Progenitor cell of endocrine pancreas (in vitro differentiated cells): ENCODE results near the gene PPDPF. TPM values are rescaled to one million over a fixed set of nuclear protein-coding genes. Genes with fewer than 3 reads are reported as not detected.
A peak's percentile ranks its signal among the peaks of the same experiment; 100 is the strongest.
"Not testable (repeated sequence)": the region's sequence is repeated elsewhere in the genome, so short reads cannot be mapped to it uniquely, and the experiment has no call there.

Experiments used
- DNase-seq: peaks from one replicate; pipeline ENCODE4 v3.0.0; 2021; ENCODE audit warnings: low spot score; ENCODE audit not compliant: unreplicated experiment
- H3K27ac Mint-ChIP-seq: 2 replicates; pipeline ENCODE4 v1.8.0; 2021; ENCODE audit warnings: mild to moderate bottlenecking, moderate library complexity, mixed read lengths
- H3K27me3 Mint-ChIP-seq: 2 replicates; pipeline ENCODE4 v1.8.0; 2021; ENCODE audit warnings: mixed read lengths
- H3K36me3 Mint-ChIP-seq: 2 replicates; pipeline ENCODE4 v1.8.0; 2022; ENCODE audit warnings: mixed read lengths; ENCODE audit not compliant: insufficient read depth
- H3K4me1 Mint-ChIP-seq: 2 replicates; pipeline ENCODE4 v1.8.0; 2021; ENCODE audit warnings: low read depth, mixed read lengths
- H3K4me3 Mint-ChIP-seq: 2 replicates; pipeline ENCODE4 v1.8.0; 2021; ENCODE audit warnings: low read depth, mild to moderate bottlenecking, moderate library complexity, mixed read lengths
- H3K9me3 Mint-ChIP-seq: 2 replicates; pipeline ENCODE4 v1.8.0; 2021; ENCODE audit warnings: low read depth, mixed read lengths
- total RNA-seq: library from RNA; stranded (reverse); gene quantifications from 2 replicates; pipeline ENCODE4 v1.2.1, GENCODE V29; 2021
- TF ChIP-seq, protein P1 (sequence below): fragments of 200-600 bp; sonication (generic); IDR thresholded peaks from one replicate; pipeline ENCODE4 v1.5.0; 2021; ENCODE audit warnings: antibody characterized with exemption, mild to moderate bottlenecking; ENCODE audit not compliant: unreplicated experiment

The PPDPF gene
- total RNA-seq, 1 donor from 2014 or later = 374 TPM

DNA sequence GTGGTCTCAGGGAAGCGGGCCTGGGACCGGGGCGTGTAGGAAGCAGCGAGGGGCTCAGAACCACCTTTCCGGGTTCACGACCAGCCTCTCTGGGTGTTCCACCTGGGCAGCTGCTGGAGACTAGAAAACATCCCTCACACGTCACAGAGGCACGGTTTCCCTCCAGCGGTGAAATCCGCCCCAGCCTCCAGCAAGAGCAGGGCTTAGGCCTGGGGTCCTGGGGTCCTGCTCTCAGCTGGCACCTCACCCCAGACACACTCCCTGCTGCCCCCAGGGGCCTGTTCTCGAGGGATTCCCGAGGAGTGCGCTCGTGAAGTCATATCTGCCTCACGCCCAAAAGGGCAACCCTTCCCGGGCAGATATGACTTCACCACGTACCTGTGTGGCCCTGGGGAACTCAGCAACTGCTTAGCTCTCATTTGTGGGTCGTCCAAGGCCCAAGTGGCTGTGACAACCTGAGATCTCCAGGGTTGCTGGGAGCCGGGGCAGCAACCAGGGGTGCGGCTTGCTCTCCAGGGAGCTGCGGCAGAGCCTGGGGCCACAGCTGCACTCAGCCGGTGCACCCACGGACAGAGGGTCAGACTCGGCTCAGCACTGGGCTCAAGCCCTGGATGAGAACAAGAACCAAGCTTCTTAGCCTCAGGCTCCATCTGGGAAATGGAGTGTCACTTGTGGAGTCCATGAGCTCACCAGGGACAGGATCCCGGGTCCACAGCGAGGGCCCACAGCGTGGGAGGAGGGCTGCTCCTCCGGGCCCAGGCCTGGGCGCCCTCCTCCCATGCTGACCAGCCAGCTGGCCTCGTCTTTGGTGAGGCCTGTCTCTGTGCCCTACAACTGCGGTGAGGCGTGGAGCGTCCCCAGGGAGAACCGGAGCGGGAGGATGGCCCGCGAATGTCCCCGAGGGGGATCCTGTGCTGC, 34.1 kb downstream of the PPDPF start:
- Mint-ChIP-seq H3K36me3 (no peaks in the 10 kb centered on the region), H3K4me1 (no peaks in the 10 kb centered on the region), H3K27me3 (peaks cover 8% of the 10 kb centered on the region), H3K9me3 (no peaks in the 10 kb centered on the region), H3K4me3 (peak overlapping the region; percentile 69), H3K27ac (no peak overlapping the region)
- TF ChIP-seq, protein P1, sequence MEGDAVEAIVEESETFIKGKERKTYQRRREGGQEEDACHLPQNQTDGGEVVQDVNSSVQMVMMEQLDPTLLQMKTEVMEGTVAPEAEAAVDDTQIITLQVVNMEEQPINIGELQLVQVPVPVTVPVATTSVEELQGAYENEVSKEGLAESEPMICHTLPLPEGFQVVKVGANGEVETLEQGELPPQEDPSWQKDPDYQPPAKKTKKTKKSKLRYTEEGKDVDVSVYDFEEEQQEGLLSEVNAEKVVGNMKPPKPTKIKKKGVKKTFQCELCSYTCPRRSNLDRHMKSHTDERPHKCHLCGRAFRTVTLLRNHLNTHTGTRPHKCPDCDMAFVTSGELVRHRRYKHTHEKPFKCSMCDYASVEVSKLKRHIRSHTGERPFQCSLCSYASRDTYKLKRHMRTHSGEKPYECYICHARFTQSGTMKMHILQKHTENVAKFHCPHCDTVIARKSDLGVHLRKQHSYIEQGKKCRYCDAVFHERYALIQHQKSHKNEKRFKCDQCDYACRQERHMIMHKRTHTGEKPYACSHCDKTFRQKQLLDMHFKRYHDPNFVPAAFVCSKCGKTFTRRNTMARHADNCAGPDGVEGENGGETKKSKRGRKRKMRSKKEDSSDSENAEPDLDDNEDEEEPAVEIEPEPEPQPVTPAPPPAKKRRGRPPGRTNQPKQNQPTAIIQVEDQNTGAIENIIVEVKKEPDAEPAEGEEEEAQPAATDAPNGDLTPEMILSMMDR = no peak
- DNase-seq = no peak

DNA sequence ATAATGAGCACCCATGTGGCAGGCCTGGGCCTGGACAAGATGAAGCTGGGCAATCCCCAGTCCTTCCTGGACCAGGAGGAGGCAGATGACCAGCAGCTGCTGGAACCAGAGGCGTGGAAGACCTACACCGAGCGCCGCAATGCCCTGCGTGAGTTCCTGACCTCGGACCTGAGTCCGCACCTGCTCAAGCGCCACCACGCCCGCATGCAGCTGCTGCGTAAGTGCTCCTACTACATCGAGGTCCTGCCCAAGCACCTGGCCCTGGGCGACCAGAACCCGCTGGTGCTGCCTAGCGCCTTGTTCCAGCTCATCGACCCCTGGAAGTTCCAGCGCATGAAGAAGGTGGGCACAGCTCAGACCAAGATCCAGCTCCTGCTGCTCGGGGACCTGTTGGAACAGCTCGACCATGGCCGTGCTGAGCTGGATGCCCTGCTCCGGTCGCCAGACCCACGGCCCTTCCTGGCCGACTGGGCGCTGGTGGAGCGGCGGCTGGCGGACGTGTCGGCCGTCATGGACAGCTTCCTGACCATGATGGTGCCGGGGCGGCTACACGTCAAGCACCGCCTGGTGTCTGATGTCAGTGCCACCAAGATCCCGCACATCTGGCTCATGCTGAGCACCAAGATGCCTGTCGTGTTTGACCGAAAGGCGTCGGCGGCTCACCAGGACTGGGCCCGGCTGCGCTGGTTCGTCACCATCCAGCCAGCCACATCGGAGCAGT, 35.3 kb downstream of the PPDPF start:
- H3K27ac Mint-ChIP-seq = no peak overlapping the region
- peaks cover 8% of the 10 kb centered on the region for H3K27me3 Mint-ChIP-seq
- no peaks in the 10 kb centered on the region for H3K9me3 Mint-ChIP-seq
- peaks cover 3% of the 10 kb centered on the region for H3K36me3 Mint-ChIP-seq
- no peak overlapping the region for H3K4me3 Mint-ChIP-seq
- TF ChIP-seq, protein P1 = no peak
- DNase-seq = no peak
- no peaks in the 10 kb centered on the region for H3K4me1 Mint-ChIP-seq

DNA sequence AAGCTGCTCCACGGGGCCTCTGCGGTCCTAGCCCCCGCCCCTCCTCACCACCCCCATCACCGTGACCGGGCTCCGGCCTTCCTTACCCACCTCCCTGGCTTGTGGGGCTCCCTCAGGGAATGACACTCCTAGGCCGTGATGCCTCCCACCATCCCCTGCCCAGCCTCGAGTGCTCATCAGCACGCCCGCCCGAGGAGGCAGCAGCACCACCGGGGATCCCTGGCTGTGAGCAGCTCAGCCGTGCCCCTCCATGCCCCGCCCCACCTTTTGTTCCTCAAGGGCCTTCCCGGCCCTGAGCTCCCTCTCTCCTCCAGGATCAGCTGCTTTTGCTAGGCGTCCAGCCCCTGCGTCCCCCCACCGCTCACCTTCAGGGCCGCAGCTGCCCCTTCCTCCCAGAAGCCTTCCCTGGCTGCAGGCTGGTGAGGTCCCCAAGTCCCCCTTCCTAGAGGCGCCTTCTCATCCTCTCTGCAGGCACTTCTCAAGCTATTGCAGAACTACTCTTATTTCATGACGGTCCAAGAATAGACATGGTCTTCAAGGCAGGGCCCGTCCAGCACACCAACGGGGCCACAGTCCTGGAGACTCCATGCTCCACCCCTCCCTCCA, 36.4 kb downstream of the PPDPF start:
- H3K27ac Mint-ChIP-seq = no peak overlapping the region
- peak overlapping the region; percentile 21 for H3K4me3 Mint-ChIP-seq
- H3K36me3 Mint-ChIP-seq = peaks cover 3% of the 10 kb centered on the region
- TF ChIP-seq, protein P1 = no peak
- DNase-seq = no peak
- H3K9me3 Mint-ChIP-seq = no peaks in the 10 kb centered on the region
- H3K27me3 Mint-ChIP-seq = peaks cover 3% of the 10 kb centered on the region
- H3K4me1 Mint-ChIP-seq = no peaks in the 10 kb centered on the region

GRCh38 chr20:63557481-63557891, 36.9 kb downstream of the PPDPF start:
- H3K27me3 Mint-ChIP-seq = peaks cover 2% of the 10 kb centered on the region
- H3K4me3 Mint-ChIP-seq = no peak overlapping the region
- TF ChIP-seq, protein P1 = no peak
- DNase-seq = no peak
- H3K9me3 Mint-ChIP-seq = no peaks in the 10 kb centered on the region
- no peak overlapping the region for H3K27ac Mint-ChIP-seq
- H3K4me1 Mint-ChIP-seq = no peaks in the 10 kb centered on the region
- peaks cover 3% of the 10 kb centered on the region for H3K36me3 Mint-ChIP-seq

GRCh38 chr20:63558804-63559484, 38.4 kb downstream of the PPDPF start:
- Mint-ChIP-seq H3K9me3 (no peaks in the 10 kb centered on the region), H3K4me1 (no peaks in the 10 kb centered on the region), H3K36me3 (peaks cover 3% of the 10 kb centered on the region), H3K27ac (no peak overlapping the region), H3K27me3 (no peaks in the 10 kb centered on the region), H3K4me3 (no peak overlapping the region)
- DNase-seq = no peak
- TF ChIP-seq, protein P1 = no peak

- H3K27ac Mint-ChIP-seq, DNase-seq, H3K9me3 Mint-ChIP-seq: not testable (repeated sequence)
Observed at GRCh38 chr20:63559485-63560332, 39.1 kb downstream of the PPDPF start.

More at GRCh38 chr20:63559485-63560332, 39.1 kb downstream of the PPDPF start:
- H3K4me3 Mint-ChIP-seq, H3K36me3 Mint-ChIP-seq, H3K27me3 Mint-ChIP-seq, H3K4me1 Mint-ChIP-seq: not testable (repeated sequence)
